Measurements from ENCODE around the gene FGFR2.
A peak's percentile ranks its signal among the peaks of the same experiment; 100 is the strongest.

The FGFR2 gene

DNA sequence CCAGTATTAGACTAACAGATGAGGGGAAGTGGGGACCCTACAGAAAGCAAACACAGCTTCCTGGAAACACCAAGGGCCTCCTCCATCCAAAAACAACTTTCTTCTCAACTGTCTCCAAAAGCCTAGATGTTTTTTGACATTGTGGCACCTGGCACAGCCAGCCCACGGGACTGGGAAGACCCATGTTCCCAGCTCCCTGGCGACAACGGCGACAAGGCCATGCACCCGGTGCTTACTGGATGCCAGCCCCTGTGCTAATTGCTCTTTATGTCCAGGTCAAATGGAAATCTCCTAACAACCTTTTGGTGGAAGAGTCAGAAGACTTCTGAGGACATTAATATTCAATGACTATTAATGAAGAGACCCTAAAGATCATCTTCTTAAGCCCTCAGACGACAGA, 7.1 kb downstream of the FGFR2 start:
- no peak for DNase-seq

DNA sequence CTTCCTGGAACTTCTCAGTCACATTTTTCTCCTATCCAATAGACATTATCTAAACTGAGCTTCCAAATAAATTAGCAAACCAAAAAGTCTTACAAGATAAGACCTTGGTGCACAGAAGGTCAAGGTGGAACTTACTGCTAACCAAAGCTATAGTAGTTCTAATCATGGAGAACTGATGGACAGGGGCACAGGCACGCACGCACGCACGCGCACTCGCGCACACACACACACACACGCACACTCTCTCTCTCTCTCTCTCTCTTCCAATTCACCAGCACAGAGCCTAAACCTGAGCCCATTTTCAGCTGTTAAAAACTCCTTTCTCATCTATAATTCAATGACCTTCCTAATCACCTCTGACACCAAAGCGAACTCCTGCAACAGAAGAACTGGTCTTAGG, 7.5 kb downstream of the FGFR2 start:
- DNase-seq = peak in 1 of 58 donors; percentile 26

DNA sequence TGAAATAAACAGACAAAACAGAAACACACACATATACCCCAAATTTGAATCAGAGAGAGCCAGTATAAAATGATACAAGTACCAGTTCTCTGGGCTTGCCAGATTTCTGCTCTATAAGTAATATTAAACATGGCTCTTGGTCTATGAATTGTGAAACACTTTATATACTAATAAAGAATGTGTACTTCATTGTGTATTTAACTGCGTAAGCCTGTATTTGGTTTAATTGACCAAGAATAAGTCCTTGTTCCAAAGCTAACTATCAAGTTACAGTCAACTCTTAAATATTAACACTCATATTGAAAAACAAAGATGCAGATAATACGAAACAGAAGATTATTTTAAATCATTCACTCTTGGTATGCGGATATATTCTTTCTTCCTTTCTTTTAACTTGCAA, 8.7 kb downstream of the FGFR2 start:
- DNase-seq = no peak

DNA sequence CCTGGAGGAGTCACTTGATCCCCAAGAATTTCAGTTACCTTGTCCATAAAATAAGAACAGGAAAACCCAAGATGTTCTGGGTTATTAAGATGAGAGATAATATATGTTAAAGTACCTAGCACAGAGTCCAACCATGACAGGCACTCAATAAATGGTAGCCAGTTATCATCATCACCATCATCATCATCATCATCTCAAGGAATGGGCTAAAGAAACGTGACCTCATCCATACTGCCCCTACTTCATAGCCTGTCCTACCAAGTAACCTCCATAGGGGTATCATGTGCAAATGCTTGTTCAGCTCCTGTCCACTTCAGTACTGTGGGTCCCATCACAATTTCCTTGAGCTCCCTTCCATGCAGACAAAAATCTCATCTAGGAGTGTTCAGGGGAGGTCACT, 14.4 kb downstream of the FGFR2 start:
- no peak for DNase-seq

DNA sequence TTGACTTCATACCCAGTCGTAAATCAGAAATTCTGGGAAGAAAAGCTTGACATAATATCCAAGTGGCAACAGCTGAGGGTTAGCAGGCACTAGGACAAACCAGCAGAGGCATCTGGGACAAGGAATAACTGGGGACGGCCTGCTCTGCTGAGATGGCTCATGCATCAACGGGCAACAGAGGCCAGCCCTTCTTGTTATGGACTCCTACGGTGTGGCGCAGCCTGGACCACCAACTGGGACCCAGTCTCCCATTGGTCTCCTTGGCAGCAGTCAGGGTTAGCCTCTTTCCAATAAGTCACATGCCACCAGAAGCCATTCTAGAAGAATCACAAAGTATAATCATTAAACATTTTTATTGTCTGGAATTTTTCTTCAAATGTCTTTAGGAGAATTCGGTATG, 15.0 kb downstream of the FGFR2 start:
- DNase-seq = no peak

DNA sequence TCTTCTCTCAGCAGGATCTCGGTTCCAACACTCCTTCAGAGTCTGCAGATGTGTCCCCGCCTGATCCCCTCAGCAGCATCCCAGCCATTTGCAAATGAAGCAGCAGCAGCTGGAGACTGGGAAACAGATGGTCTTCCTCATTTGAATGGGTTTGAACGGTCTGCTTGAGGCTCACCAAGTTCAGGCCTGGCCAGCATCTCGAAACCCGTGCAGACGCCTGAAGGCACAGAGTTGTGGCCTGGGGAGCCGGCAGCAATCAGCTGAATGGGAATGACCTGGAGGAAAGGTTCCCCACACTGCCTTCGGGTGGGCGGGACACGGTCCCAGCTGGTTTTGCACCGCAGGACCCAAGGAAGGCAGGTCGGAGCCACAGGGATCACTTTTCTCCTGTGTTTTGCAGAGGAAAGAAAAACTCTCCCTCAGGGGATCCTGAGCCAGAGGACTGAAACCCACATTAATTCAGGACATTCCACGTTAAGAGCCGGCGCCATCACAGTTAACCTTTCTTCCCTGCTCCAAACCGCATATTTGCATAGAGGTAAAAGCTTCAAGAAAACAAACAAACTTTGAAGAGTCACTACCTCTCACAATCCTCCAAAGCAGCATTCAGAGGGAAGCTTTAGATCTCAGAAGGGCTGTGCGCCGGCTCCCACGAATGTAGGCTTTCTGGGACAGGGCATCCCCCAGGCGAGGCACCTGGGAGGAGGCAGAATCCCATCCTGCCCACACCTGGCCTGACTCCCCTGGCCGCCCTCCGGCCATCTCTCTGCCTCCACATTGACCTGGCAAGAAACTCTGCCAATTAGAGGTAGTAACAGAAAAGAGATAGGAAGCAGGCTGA, 17.7 kb downstream of the FGFR2 start:
- DNase-seq = peak in 1 of 58 donors; percentile 41

DNA sequence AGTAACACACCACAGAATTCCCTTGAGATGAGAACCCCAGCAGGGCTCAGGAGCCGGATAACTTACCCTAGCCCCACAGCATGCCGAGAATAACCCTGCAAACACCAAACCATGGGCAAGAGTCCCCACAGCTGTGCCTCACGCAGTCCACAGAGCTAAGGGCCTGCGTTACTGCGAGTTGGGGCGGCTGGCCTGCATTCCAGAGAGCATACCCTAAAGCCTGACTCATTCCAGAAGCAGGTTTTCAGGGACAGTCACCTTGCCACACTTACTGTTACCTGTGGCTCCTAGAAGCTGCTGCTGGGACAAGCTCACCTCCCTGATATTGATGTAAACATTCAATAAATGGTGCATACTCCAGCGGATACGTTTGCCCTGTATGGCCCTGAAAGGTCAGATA, 18.6 kb downstream of the FGFR2 start:
- DNase-seq = no peak

DNA sequence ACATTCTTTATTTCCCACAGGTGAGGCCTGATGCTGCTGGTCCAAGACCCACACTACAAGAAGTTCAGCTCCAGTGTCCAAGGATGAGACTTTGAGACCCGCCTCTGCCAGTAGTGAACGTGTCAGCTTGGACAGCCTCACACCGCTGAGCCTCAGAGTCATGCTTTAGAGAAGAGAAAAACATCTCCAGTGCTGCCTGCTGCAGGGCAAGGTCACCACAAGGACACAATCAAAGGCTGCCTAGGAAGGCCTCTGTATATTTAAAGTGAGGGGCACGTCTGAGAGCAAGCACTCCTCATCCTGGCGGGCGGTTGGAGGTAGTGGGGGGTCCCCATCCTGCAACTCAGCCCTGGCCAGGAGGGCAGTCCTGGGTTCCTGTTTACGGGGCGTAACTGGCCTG, 19.3 kb downstream of the FGFR2 start:
- DNase-seq = no peak

DNA sequence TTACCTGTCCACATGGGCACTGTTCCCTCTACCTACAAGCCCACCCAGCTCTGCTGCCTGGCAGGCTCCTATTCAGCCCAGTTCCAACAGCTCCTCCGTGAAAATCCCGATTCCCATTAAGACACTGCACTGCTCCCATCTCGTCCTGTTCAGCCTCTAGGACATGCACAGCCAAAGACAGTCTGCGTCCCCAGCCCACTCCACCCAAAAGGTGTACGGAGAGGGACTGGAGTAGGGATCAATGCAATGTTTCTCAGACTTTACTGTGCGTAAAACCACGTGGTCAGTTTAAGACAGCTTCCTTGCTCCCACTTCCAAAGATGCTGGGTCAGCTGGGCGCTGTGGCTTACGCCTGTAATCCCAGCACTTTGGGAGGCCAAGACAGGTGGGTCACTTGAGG, 19.9 kb downstream of the FGFR2 start:
- DNase-seq = no peak

DNA sequence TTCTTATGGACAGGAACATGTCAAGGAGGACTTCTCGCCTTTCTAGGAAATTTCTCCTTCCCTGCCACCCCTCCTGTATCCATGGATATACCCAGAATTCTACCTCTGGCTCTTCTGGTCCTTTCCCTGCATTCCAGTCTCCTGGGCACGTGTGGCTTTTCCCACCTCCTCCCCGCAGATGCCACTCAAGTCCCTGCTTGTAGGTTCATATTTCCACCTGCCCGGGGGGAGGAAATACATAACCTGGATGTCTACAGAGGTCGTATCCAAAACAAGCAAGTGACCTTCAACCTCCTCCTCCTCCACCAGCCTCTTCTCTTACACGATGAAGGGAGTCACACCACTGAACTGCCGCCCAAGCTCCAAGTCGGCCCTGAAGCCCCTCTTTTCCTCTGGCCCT, 20.7 kb downstream of the FGFR2 start:
- DNase-seq = no peak

DNA sequence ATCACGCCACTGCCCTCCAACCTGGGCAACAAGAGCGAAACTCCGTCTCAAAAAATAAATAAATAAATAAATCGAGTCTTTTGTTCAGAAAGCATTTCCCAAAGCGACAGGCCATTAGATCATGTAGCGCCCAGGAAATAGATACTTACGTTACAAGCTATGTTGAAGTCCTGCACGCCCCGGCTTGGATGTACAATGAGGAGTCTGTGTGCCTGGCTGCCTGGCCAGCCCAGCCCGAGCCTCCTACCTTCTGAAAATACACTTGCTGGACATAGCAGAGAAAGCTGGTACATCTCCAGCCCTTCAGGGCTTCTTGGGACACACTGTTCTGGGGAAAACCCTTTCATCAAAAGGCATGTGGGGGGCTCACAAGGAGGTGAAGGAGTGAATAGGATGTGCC, 22.1 kb downstream of the FGFR2 start:
- DNase-seq = peak in 1 of 58 donors; percentile 31

DNA sequence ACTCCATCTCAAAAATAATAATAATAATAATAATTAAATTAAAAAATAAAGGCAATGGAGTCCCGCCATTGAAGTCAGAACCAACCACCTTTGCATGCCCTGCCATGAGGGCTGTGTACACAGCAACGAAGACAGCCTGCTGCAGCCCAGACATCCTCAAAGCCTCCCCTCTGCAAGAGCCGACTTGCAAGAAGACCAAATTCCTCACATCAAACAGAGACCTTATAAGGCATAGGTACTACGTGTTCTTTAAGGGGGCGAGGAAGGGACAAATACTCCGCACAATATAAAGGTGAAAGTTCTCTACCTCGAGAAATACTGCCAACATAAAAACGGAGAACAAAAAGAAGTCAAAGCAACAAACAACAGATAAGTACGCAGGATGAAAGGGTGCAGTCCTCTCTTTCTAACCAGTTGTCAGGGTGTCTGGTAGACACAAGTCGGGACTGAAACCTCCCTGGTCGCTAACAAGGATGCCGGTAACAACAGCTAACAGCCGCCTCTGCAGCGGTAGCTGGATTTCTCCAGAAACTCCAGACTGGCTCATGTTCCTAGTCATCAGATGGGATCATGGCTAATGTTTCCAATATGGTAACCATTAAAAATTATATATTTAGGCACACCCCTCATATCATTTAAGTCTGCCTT, 23.6 kb downstream of the FGFR2 start:
- no peak for DNase-seq

DNA sequence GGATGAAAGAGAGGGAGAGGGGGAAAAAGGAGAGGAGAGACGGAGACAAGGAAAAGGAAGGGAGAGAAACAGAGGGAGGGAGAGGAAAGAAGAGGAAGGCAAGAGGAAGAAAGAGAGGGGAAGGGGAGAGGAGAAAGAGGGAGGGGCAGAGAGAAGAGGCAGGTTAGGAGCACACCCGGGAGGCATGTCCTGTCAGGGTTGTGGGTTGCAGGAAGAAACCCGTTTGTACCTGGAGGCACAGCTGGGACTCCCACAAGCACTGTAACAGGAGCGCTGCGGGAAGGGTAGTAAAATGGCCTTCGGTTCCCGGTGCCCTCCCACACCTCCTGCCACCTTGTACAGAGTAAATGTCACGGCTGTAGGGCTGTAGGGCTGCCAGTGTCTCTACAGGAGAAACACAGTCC, 24.7 kb downstream of the FGFR2 start:
- DNase-seq = no peak

DNA sequence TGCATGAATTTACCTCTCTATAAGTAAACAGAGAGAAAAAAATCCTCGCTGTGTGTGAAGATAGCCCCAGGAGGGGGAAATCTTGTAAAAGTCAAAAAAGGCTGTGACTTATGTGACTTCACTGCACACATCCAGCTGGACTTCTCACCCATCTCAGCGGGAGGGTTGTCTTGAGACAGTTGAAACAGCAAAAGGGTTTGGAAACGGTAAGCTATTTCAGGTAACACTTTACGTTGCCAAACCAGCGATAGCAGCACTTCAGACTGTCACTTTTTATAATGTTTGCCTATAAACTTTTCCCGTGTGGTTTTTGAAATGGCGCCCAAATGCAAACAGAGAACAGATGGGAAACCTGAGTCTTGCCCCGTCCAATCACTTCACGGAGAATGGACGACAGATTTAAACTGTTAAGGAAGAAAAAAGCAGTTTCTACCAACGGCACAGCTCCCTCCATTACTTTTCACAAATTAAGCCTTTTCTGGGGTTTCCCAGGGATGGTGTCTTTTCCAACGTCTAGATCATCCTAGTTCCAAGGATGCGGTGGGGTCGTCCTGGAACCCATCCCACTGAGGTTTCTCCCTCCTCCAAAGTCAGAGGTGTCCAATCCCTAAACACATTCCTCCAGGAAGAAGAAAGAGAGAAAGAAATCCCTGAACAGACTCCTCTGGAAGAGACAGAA, 25.2 kb downstream of the FGFR2 start:
- no peak for DNase-seq

DNA sequence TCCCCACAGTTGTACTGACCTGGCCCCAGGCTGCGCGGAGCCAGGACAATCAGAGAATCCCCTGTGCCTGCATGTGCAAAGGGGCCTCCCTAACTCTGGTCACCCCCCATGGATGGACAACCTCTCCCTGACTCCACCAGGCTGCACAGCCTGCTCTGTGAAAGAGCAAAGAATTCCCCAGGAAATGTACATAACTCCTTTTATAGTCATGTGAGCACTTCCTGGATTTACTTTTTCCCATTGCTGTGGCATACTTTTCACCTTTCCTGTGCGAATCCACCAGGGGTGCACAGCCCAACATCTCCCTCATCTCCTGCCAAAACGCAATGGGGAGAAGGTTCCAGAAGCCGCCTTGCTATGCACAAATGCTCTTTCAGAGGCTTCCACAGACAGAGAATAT, 27.9 kb downstream of the FGFR2 start:
- peak in 2 of 58 donors; percentile 25 to 44 for DNase-seq

DNA sequence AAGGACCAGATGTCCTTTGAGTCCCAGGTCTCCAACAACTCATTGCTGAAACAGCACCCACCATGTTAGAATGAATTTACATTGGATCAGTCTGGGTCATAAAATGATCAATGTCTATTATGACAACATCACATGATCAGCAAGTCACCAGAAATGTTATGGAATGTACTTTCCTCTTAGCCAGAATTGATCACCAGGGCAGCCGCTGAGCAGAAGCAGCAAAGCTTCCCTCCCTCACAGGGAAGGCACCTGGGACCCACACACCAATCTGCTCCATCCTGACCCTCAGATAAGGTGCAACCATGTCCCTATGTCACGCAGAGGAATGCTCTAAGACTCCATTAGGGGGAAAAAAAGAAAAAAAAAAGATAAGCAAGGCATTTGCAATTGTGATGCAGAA, 30.0 kb downstream of the FGFR2 start:
- DNase-seq = no peak

DNA sequence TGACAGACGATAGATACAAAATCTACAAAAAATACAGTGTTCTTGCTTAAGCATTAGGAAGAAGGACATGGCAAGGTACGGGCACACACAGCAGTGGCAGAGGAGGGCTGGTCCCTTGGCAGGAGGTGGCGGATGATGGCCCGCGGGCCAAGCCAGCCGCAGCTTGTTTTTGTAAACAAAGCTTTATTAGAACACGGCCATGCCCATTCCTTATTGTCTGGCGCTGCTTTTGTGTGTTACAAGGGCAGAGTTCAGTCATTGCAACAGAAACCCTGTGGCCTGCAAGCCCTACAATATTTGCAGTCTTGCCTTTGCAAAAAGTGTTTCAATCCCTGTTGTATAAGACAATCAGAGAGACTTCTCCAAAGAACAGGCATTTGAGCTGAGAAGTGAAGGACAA, 30.7 kb downstream of the FGFR2 start:
- peak in 1 of 58 donors; percentile 38 for DNase-seq

DNA sequence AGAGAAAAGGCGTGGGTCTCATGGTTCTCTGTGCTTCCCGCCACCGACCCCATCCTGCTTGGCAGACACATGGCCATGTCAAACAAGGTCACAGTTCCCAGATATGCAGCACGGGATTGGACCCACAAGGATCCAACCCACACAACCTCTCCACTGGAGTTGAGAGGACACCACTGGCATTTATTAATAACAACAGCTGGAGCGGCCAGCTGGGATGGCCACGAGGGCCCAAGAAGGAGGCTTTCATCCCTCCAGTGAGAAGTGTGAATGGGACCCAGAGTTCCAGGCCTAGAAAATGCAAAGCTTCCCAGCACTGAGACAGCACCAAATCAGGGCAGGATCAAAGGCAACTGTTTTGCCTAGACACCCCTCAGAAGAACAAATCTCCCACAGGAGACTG, 31.5 kb downstream of the FGFR2 start:
- peak in 20 of 58 donors; percentile 6 to 68 (median 34) for DNase-seq

DNA sequence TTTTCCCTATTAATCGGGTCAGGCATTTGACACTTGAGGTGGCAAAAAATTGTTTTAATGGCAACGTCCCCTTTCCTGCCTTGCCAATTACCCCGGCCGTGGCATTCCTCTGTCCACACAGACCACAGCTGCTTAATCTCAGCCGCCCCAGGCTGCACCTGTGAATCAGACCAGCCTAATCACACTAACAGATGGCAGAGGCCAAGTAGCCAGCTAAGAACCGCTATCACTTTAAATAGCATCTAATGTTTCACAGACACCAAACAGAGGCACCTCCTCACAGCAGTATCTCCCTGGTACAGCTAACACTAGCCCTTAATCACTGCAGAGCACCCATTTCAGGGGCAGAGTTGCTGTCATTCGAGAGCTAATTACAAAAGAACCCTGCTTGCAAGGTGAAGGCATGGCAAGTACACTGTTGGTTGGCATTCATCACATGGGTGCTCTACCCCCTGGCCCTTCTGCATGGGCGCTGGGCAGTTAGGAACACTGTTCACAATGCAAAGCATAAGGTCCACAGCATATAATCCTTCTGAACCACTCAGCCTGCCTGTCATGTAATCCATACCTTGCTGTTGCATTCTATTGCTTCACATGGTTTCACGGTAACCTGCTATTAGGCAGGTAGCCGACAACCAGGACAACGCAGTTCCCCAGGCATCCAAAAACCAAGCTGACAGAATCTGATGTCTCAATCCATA, 38.8 kb downstream of the FGFR2 start:
- no peak for DNase-seq

DNA sequence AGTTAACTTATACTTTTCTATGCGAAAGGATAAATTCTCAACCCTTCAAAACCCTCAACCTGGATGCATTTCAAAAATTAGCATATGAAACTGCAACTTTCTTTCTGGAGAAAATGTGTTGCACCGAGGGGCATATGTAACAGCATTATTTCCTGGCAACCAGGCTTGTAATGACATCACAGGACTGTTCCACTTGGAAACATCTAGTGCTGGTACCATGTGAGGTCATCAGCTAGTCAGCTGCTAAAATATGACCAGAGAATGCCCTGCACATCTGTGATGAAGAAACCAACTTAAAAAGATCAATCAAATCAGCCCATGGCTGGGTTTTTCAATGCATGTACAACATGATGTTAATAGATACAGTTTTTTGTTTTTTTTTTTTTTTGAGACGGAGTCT, 40.0 kb downstream of the FGFR2 start:
- DNase-seq = peak in 1 of 58 donors; percentile 40

DNA sequence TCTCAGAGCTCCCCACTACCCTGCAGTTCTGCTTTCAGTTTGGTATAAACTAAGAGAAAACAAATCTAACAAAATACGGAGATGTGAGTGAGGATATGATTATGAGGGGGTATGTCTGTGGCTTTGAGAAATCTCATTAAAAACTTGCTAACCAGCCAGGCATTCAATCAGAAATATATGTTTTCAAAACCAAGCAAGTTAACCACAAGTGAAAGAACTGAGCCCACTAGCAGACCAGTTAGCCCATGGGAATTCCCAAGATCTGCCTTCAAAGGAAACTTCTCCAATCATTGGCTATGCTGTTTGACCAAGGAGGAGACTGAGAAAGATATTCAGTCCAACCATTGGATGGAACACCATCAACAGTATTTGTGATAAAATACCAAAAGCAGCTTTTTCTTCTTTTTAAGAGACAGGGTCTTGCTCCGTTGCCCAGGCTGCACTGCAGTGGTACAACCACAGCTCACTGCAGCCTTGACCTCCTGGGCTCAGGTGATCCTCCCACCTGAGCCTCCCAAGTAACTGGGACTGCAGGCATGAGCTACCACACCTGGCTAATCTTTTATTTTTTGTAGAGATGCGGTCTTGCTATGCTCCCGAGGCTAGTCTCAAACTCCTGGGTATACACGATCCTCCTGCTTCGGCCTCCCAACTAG, 41.2 kb downstream of the FGFR2 start:
- no peak for DNase-seq

Data from anterior cingulate cortex (tissue), 58 donors.